ENCODE measurements around the gene TMEM63C.
A peak's percentile ranks its signal among the peaks of the same experiment; 100 is the strongest.

TMEM63C gene

GRCh38 chr14:77181603-77182437, at the start of gene TMEM63C:
TSS of gene TMEM63C (plus strand) at chr14:77181798. CDS start at chr14:77218814, 37,016 bp downstream.
- DNase-seq (ENCODE audit: low spot score): no peak

DNA sequence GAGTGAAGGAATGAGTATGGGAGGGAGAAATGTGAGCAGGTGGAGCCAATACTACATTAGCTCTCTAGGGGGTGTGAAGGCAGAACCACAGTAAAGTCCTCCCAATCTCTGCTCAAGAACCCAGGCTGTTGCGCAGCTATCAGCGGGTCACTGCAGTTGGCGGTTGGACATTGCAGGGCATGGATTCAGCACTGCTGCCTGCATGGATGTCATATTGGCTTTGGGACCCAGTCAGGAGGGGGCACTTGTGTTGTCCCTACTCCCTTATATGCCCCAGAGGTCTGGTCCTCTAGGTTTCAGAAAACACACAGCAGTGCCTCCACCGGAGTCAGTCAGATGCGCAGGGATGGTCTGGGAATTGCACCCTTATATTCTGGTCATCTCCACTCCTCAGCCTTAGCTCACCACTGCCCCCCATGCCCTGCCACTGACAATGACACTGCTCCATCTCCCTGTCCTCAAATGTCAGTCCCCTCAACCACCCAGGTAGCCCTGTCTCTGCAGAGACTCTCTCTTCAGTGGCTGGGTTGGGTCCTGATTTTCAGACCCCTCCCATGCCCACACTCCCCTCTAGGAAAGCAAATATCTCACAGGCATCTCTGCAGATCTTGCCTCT, 49.6 kb upstream of the TMEM63C start:
- DNase-seq (ENCODE audit: low spot score): no peak

DNA sequence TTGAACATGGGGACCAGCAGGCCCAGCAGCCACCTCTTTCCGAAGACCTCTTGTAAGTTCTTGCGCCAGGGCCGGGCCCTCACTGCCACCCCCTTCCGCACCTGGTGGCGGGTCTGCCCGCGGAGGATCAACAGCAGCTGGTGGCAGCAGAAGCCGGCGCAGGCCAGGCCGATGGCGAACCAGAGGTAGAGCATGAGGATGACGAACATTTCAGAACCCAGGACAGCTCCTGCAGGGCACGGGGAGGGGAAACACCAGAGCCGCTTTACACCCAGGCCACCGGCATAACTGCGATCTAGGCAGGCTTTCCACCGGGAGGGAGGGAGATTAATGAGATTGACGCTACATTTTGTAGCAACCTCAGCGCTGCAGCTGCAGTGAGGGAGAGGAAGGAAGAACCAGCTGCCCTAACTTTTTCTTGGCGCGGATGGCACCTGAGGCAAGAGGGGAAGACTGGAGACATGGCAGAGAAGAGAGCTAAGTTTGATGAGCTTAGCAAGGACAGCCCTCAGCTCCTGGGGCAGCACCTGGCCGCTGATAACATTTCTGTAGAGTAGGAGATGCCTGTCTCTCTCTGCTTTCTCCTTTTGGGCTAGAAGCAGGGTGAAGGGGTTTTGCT, 47.8 kb upstream of the TMEM63C start:
- peak; percentile 48 for DNase-seq (ENCODE audit: low spot score)

DNA sequence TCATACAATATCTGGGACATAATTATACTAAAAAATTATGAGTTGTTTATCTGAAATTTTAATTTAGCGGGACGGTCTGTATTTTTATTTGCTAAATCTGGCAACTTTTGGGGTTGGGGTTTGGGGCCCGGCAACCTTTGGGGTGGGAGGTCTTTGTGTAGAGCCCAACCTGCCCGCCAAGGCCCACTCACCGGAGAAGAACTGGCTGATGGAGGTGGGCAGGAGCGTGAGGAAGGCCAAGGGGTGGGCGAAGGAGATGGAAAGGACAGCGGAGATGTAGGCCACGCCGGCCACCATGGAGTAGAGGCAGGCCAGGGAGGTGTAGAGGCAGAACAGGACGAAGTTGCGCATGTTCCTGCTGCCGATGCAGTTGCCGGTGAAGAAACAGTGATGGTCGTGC, 42.6 kb upstream of the TMEM63C start:
- DNase-seq (ENCODE audit: low spot score): no peak

DNA sequence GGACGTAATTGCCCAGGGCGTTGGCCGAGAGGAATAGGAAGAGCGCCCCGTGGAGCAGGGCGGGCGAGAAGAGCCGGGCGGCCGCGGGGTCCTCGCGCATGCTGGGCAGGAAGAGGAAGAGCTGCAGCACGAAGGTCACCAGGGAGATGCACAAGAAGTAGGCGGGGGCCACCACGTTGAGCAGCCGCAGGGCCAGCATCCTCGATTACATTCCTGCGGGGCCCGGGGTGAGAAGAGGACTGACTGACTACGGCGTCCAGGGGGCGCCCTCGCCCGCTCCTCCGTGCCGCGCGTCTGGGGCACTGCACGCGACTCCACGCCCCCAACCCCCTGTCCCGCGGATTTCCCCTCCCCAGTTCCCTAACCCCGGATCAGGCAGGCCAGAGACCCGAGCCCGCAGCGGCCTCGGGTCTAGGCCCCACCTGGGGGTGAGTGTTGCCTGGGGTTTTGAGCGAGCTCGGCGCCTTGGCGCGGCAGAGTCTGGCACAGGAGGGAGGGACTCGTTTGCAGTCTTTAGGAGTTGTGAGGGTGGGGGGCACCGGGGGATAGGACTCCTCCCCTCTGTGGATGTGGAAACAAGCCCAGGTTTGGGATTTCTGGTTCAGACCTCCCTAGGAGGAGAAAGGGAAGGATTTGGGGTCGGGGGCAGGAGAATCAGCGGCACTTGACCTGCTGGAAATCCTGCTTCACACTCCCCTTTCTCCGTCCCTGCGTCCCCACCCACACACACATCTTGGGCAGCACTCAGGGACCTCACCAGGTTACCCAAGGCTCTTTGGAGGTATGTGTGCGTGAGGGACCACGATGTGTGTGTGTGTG, 41.8 kb upstream of the TMEM63C start:
- peak; percentile 18 for DNase-seq (ENCODE audit: low spot score)

GRCh38 chr14:77140359-77141213, 41.0 kb upstream of the TMEM63C start:
- no peak for DNase-seq (ENCODE audit: low spot score)

DNA sequence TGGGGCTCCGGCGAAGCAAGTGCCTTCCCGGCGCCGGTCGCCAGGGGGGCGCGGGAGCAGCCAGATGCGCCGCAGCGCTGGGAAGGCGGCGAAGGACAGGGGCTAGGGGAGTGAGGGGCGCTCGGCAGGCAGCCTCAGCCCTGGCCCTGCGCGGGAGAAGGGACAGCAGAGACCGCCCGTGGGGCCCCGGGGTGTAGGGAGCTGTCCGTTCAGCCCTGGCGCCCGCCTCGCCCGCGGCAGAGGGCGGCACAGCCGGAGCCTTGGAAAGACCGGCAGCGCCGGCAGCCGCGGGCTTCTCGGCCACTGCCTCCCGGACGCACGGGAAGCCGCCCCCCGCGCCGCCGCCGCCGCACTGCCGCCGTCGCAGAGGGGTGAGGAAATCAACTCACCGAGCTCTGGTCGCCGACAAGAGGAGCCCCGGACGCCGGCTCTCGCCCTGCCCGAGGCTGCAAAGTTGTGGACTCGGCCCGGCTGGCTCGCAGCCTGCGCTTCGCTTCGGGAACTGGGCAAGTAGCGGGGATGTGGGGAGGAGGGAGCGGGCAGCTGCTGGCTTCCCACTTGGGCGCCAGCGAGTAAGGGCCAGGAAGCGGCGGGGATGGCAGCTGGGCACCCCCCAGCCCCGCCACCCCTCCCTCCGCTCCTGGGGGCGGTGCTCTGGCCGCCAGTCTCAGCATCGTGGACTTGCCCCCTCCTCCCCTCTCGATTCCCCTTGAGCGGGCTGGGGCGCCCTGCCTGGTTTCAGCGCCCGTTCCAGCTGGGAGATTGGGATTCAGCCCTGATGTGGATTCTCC, 40.2 kb upstream of the TMEM63C start, which contains the start of gene ZDHHC22:
Gene ZDHHC22 (minus strand): TSS at position 578 of the 791 bp plus-strand sequence. CDS start 2,053 bp downstream, outside the sequence.
- peak; percentile 45 for DNase-seq (ENCODE audit: low spot score)

DNA sequence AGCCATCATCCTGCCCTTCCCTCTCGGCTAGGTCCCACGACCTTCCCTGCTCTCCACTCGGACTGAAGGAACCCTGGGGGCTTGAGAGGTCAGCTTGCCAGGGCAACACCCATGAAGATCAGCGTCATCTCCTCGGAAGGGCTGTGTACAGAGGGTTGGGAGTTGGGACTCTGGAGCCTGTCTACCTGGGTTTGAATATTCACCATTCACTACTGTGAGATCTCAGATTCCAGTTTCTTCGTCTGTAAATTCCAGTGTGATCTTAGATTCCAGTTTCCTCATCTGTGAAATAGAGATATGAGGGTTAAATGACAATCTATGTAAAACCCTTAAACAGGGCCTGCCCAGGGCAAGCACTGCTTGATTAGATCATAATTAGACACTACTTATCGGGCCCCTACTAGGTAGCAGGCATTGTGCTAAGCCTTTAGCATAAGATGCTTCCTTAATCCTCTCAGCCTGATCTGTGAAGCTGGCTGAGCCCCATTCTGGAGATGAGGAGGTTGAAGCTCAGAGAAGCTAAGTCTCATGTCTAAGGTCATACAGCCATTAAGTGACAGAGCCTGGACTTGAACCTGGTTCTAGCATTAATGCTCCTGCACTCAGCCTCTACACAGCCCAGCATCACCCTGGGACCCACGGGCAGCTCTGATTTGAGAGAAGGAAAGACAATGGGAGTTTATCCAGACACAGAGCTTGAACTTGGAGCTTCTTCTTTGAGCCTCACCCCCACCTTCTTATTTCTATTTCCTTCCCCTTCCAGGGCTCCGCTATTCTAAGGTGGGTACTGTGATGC, 39.4 kb upstream of the TMEM63C start:
- no peak for DNase-seq (ENCODE audit: low spot score)

DNA sequence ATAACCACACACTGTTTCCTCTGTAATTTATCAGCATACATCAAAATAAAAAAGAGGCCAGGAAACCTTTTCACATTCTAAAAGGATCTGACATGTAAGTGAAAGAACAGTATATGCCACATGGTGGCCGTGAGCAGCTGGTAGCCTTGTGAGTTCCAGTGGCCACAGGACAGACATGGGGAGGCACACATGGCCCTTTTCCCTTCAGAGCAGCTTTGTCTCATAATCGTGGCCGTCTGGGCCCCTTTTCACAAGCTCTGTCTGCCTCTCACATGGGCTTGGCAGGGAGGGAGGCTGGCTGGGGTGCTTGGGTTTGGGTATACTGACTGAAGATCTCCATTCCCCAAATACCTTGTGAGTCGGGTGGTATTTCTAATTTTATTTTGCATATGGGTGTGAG, 38.5 kb upstream of the TMEM63C start:
- no peak for DNase-seq (ENCODE audit: low spot score)

DNA sequence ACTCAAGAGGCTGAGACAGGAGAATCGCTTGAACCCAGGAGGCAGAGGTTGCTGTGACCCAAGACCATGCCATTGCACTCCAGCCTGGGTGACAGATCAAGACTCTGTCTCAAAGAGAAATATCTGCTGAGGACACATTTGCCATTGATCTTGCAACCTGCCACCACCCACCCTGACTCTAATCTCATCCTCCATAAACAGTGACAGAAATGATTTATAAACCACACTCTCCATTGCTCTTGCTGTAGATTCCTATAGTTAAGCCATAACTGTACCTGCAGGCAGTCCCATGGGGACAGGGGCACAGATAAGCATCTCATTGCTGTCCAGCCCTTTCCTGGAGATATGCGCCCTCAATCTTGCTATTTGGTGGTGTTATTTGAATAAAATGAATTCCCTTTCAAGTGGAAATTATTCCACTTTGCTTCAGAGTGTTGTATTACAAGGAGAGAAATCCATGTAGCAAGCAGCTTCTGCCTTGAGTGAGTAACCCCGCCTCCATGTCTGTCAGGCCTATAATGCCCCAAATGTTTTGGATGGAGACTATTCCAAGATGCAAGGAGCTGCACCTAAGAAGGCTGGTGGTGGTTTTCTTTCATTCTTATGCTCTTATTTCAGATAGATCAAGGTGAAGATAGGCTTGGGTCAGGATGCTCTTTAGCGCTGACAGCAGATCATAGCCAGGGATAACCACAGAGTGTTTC, 37.0 kb upstream of the TMEM63C start:
- DNase-seq (ENCODE audit: low spot score): no peak

DNA sequence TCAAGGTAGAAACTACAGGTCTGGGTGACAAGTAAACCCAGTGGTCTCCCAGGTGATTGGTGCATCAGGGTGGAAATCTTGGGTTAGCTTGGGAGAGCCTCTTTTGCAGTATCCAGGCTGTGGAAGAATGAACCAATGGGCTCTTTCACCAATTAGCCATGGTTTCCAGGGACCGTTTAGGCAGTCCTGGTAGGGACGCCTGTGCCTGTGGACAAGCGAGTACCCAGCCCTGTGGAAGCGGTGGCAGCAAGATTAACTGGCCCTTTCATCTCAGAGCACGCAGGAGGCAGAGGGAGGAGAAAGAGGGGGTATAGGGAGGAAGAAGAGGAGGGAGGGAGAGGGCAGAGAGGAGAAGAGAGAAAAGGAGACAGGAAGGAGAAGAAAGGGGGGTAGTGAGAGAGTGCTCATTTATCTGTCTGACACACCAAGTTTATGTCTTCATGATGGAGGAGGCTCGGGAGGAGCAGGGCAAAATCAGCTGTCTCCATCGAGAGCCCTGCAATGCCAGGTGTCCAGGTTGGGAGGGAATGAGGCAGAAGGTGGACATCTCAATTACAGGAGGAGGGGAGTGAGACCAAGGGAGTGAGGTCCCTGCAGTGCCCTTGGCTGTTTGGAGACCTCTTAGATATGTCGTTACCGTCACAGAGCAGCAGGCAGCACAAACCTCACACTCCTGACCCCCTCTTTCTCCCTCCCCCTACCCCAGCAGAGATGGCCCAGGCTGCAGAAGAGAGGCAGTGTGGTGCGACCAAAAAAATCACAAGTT, 35.4 kb upstream of the TMEM63C start:
- DNase-seq (ENCODE audit: low spot score): no peak

GRCh38 chr14:77148510-77149231, 32.9 kb upstream of the TMEM63C start:
- DNase-seq (ENCODE audit: low spot score): no peak

DNA sequence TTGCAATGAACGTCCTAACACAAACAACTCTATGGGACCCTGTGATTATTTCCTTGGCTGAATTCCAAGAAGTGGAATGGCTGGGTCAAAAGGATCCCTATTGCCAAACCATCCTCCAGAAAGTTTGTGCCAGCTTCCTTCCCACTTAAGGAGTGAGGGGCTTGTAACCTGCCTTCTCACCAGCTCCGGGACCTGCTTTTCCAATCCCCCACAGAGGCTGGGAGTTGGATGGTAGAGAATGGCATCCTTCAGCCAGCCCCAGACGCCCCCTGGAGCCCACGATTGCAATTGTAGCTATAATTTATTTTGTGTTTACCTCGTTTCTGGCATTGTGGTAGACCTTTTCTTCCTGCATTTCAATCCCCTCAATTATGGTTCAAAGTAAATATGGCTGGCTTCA, 30.4 kb upstream of the TMEM63C start:
- peak; percentile 42 for DNase-seq (ENCODE audit: low spot score)

DNA sequence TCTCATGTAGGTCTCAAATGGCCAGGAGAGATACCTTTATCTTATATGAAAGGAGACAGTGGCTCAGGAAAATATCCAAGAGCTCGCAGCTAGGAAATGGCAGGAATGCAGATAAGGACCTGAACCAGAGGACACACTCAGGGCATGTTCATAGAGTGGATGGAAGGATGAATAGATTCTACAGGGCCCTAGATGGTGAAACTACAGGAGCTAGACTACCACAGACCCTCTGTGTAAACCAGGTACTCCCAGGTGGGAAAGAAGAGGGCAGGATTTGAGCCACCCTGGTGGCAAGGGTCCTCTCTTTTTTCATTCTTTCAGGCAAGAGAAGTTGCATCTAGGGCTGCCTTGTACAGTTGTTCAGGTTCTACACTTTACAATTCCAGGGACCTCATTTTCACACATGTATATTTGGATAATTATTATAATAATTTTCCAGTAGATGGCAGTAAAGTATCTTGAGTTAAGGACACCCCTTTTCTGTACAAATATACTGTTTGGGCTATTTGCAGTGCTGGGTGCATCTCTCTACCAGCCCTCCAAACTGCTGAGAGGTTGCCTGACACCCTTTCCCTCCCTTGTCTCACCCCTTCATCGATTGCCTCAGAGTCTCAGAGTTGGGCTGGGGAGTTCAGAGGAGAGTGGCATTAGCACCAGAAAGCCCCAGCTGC, 29.5 kb upstream of the TMEM63C start:
- peak; percentile 22 for DNase-seq (ENCODE audit: low spot score)

- no peak for DNase-seq (ENCODE audit: low spot score)
Observed at GRCh38 chr14:77153802-77154201, 27.8 kb upstream of the TMEM63C start.

GRCh38 chr14:77154421-77154820, 27.2 kb upstream of the TMEM63C start:
- DNase-seq (ENCODE audit: low spot score): no peak

DNA sequence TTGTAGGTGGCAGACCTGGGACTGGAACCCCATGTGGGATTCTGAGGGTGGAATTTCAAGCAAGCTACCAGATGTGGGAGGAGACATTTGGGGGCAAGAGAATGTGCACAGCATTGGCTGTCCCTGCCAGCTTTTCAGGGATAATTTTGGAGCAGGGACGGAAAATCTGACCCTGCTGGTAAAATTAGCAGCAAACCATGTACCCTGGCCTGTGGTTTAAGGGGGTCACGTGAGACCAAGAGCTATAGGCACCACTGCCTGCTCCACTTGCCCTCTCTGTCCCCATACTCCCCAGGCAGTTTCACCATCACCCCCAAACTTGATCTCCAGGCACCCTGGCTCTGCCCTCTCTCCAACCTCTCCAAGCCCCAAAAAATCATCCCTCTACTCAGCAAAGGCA, 26.5 kb upstream of the TMEM63C start:
- no peak for DNase-seq (ENCODE audit: low spot score)
